GM23338 (cell line): ENCODE data around the gene RIPPLY1. TPM values are rescaled to one million over a fixed set of nuclear protein-coding genes. Genes with fewer than 3 reads are reported as not detected.

ENCODE experiments used
- ATAC-seq: fragments of 200-7000 bp; cut with Tn5 transposase; 3 replicates; pipeline ENCODE4 v1.9.1; 2020
- DNase-seq: peaks from one replicate; pipeline ENCODE4 v3.0.0-alpha.2; 2015; ENCODE audit warnings: low spot score
- H2AFZ ChIP-seq: fragments of 200-600 bp; sonication (generic); 2 replicates; pipeline ENCODE4 v1.8.0; 2016; ENCODE audit warnings: antibody characterized with exemption, mild to moderate bottlenecking, moderate library complexity
- H3F3A ChIP-seq: fragments of 200-600 bp; sonication (generic); replicated peaks from 2 replicates; pipeline ENCODE4 v1.8.0; 2017; ENCODE audit warnings: antibody characterized with exemption, mixed run types, low read depth
- H3K27ac ChIP-seq: fragments of 200-600 bp; sonication (generic); 2 replicates; pipeline ENCODE4 v1.6.1; 2016; ENCODE audit warnings: low read depth
- H3K27me3 ChIP-seq: fragments of 200-600 bp; sonication (generic); 2 replicates; pipeline ENCODE4 v1.8.0; 2016; ENCODE audit warnings: mild to moderate bottlenecking, mixed run types, moderate library complexity; ENCODE audit not compliant: insufficient read depth
- H3K36me3 ChIP-seq: fragments of 200-600 bp; sonication (generic); 2 replicates; pipeline ENCODE4 v1.8.0; 2016; ENCODE audit warnings: mild to moderate bottlenecking; ENCODE audit not compliant: insufficient read depth
- H3K4me1 ChIP-seq: fragments of 200-600 bp; sonication (generic); 2 replicates; pipeline ENCODE4 v1.8.0; 2016; ENCODE audit warnings: mild to moderate bottlenecking, moderate library complexity; ENCODE audit not compliant: insufficient read depth
- H3K4me2 ChIP-seq: fragments of 200-600 bp; sonication (generic); 2 replicates; pipeline ENCODE4 v1.7.1; 2017; ENCODE audit warnings: mixed run types
- H3K4me3 ChIP-seq: fragments of 200-600 bp; sonication (generic); 2 replicates; pipeline ENCODE4 v1.6.1; 2016; ENCODE audit warnings: mixed run types
- H3K79me2 ChIP-seq: fragments of 200-600 bp; sonication (generic); replicated peaks from 2 replicates; pipeline ENCODE4 v1.8.0; 2017; ENCODE audit warnings: mild to moderate bottlenecking; ENCODE audit not compliant: insufficient read depth
- H3K9me2 ChIP-seq: fragments of 200-600 bp; sonication (generic); 2 replicates; pipeline ENCODE4 v1.8.0; 2017; ENCODE audit not compliant: insufficient read depth
- H4K20me1 ChIP-seq: fragments of 200-600 bp; sonication (generic); replicated peaks from 2 replicates; pipeline ENCODE4 v1.8.0; 2017; ENCODE audit warnings: mild to moderate bottlenecking; ENCODE audit not compliant: insufficient read depth
- H3K27ac Mint-ChIP-seq: 2 replicates; pipeline ENCODE4 v1.8.0; 2020; ENCODE audit warnings: inconsistent platforms, mild to moderate bottlenecking, moderate library complexity, mixed read lengths
- H3K27me3 Mint-ChIP-seq: 3 replicates; pipeline ENCODE4 v1.8.0; 2022; ENCODE audit warnings: low read depth, mild to moderate bottlenecking, moderate library complexity, mixed read lengths, inconsistent platforms; ENCODE audit not compliant: insufficient read depth, poor library complexity
- H3K36me3 Mint-ChIP-seq: 3 replicates; pipeline ENCODE4 v1.8.0; 2021; ENCODE audit warnings: low read depth, mild to moderate bottlenecking, inconsistent platforms, moderate library complexity, mixed read lengths
- H3K4me1 Mint-ChIP-seq: 3 replicates; pipeline ENCODE4 v1.8.0; 2020; ENCODE audit warnings: mild to moderate bottlenecking, inconsistent platforms, mixed read lengths
- H3K4me3 Mint-ChIP-seq: 3 replicates; pipeline ENCODE4 v1.8.0; 2021; ENCODE audit warnings: moderate library complexity, mild to moderate bottlenecking, inconsistent platforms, mixed read lengths
- H3K9me3 Mint-ChIP-seq: 3 replicates; pipeline ENCODE4 v1.8.0; 2020; ENCODE audit warnings: moderate library complexity, mild to moderate bottlenecking, inconsistent platforms, mixed read lengths
- CREB1 ChIP-seq: fragments of 250-450 bp; sonication (Bioruptor Pico); IDR thresholded peaks from 2 replicates; pipeline ENCODE4 v1.5.0; 2020; ENCODE audit warnings: low read depth, mild to moderate bottlenecking, moderate library complexity
- EZH2 ChIP-seq: fragments of 200-600 bp; sonication (generic); IDR thresholded peaks from one replicate; pipeline ENCODE4 v1.8.0; 2017; ENCODE audit warnings: antibody characterized with exemption, mild to moderate bottlenecking, low read depth; ENCODE audit not compliant: unreplicated experiment
- NANOG ChIP-seq: IDR thresholded peaks from 2 replicates; pipeline ENCODE4 v1.6.1; 2016; ENCODE audit warnings: antibody characterized with exemption, borderline replicate concordance
- POLR2AphosphoS5 ChIP-seq: IDR thresholded peaks from 2 replicates; pipeline ENCODE4 v1.6.1; 2016; ENCODE audit warnings: antibody characterized with exemption, low read depth
- ZNF114 ChIP-seq: fragments of 250-450 bp; sonication (Bioruptor Pico); IDR thresholded peaks from 2 replicates; pipeline ENCODE4 v1.5.0; 2020; ENCODE audit warnings: mild to moderate bottlenecking, moderate library complexity
- ZNF462 ChIP-seq: fragments of 250-450 bp; sonication (Bioruptor Pico); IDR thresholded peaks from 2 replicates; pipeline ENCODE4 v1.5.0; 2020; ENCODE audit warnings: mild to moderate bottlenecking, moderate library complexity
- polyA plus RNA-seq: library from polyadenylated mRNA; unstranded; fragments of >200 nt; fragmentation: Nextera tagmentation; extraction: Ambion mirVana; gene quantifications from 2 replicates; pipeline ENCODE4 v1.2.1, GENCODE V29; 2016
- total RNA-seq: library from RNA; depleted of rRNA; stranded (reverse); fragments of >200 nt; shearing (Covaris generic); gene quantifications from 2 replicates; pipeline ENCODE4 v1.2.3, GENCODE V29; 2014
- TF ChIP-seq, protein P1 (sequence below), 2 experiments: fragments of 200-600 bp in 1 of 2; sonication (generic) in 1 of 2; conservative IDR thresholded peaks; 2 replicates each; pipeline versions ENCODE4 v1.5.1 to v1.6.1; 2016 to 2017; ENCODE audit warnings: antibody characterized with exemption in 2 of 2, low read depth in 2 of 2, mild to moderate bottlenecking in 2 of 2, moderate library complexity in 1 of 2
- TF ChIP-seq, protein P2 (sequence below): IDR thresholded peaks from one replicate; pipeline ENCODE4 v1.6.1; 2018; ENCODE audit warnings: antibody characterized with exemption; ENCODE audit not compliant: unreplicated experiment

RIPPLY1 gene
- total and polyA plus RNA-seq, 2 experiments from 2014 or later = not detected

DNA sequence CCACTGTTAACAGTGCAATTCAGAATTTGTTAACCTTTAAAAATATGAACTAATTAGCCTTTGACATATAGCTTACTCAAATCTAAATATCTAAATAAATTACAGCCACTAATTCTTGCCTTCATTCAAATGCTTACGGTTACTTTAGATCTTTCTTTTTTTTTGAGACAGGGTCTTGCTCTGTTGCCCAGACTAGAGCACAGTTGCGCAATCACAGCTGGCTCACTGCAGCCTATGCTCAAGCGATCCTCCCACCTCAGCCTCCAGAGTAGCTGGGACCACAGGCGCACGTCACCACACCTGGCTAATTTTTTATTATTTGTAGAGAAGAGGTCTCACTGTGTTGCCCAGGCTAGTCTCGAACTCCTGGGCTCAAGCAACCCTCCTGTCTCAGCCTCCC lies 48.1 kb upstream of the RIPPLY1 start:
- H3K9me2 ChIP-seq = no peaks in the 10 kb centered on the region
- no peaks in the 10 kb centered on the region for H3K36me3 ChIP-seq
- H3K27ac ChIP-seq = no peak overlapping the region
- no peak overlapping the region for H3K4me3 Mint-ChIP-seq
- no peak for ATAC-seq
- TF ChIP-seq EZH2 (no peak), POLR2AphosphoS5 (no peak)
- TF ChIP-seq, protein P1, sequence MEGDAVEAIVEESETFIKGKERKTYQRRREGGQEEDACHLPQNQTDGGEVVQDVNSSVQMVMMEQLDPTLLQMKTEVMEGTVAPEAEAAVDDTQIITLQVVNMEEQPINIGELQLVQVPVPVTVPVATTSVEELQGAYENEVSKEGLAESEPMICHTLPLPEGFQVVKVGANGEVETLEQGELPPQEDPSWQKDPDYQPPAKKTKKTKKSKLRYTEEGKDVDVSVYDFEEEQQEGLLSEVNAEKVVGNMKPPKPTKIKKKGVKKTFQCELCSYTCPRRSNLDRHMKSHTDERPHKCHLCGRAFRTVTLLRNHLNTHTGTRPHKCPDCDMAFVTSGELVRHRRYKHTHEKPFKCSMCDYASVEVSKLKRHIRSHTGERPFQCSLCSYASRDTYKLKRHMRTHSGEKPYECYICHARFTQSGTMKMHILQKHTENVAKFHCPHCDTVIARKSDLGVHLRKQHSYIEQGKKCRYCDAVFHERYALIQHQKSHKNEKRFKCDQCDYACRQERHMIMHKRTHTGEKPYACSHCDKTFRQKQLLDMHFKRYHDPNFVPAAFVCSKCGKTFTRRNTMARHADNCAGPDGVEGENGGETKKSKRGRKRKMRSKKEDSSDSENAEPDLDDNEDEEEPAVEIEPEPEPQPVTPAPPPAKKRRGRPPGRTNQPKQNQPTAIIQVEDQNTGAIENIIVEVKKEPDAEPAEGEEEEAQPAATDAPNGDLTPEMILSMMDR (conservative IDR thresholded peaks at IDR 0.05; ENCODE audit: low read depth in 2 of 2) = no peak
- no peak for DNase-seq
- no peaks in the 10 kb centered on the region for H3K27me3 ChIP-seq
- H3K4me1 ChIP-seq = no peaks in the 10 kb centered on the region
- H3K4me2 ChIP-seq = no peak overlapping the region
- H3F3A ChIP-seq = no peaks in the 10 kb centered on the region
- no peak overlapping the region for H3K4me3 ChIP-seq
- H3K27me3 Mint-ChIP-seq = no peaks in the 10 kb centered on the region
- H2AFZ ChIP-seq = no peak overlapping the region
- no peaks in the 10 kb centered on the region for H4K20me1 ChIP-seq
- no peaks in the 10 kb centered on the region for H3K9me3 Mint-ChIP-seq
- H3K4me1 Mint-ChIP-seq = no peaks in the 10 kb centered on the region
- no peaks in the 10 kb centered on the region for H3K36me3 Mint-ChIP-seq
- H3K79me2 ChIP-seq = no peaks in the 10 kb centered on the region
- H3K27ac Mint-ChIP-seq = no peak overlapping the region

- H3K27me3 ChIP-seq = no peaks in the 10 kb centered on the region
- Mint-ChIP-seq H3K27me3 (no peaks in the 10 kb centered on the region), H3K4me1 (no peaks in the 10 kb centered on the region), H3K9me3 (no peaks in the 10 kb centered on the region), H3K36me3 (no peaks in the 10 kb centered on the region), H3K27ac (no peak overlapping the region), H3K4me3 (no peak overlapping the region)
- no peaks in the 10 kb centered on the region for H3K9me2 ChIP-seq
- H3K4me2 ChIP-seq = no peak overlapping the region
- no peak overlapping the region for H3K4me3 ChIP-seq
- H3K79me2 ChIP-seq = no peaks in the 10 kb centered on the region
- H3K27ac ChIP-seq = no peak overlapping the region
- no peak for ATAC-seq
- no peaks in the 10 kb centered on the region for H3F3A ChIP-seq
- no peaks in the 10 kb centered on the region for H4K20me1 ChIP-seq
- no peak for DNase-seq
- no peaks in the 10 kb centered on the region for H3K4me1 ChIP-seq
- no peak overlapping the region for H2AFZ ChIP-seq
- no peaks in the 10 kb centered on the region for H3K36me3 ChIP-seq
- TF ChIP-seq NANOG (no peak), ZNF114 (CRISPR knock-in tag) (no peak), ZNF462 (CRISPR knock-in tag) (no peak), CREB1 (CRISPR knock-in tag) (no peak), EZH2 (no peak)
- TF ChIP-seq, protein P2, sequence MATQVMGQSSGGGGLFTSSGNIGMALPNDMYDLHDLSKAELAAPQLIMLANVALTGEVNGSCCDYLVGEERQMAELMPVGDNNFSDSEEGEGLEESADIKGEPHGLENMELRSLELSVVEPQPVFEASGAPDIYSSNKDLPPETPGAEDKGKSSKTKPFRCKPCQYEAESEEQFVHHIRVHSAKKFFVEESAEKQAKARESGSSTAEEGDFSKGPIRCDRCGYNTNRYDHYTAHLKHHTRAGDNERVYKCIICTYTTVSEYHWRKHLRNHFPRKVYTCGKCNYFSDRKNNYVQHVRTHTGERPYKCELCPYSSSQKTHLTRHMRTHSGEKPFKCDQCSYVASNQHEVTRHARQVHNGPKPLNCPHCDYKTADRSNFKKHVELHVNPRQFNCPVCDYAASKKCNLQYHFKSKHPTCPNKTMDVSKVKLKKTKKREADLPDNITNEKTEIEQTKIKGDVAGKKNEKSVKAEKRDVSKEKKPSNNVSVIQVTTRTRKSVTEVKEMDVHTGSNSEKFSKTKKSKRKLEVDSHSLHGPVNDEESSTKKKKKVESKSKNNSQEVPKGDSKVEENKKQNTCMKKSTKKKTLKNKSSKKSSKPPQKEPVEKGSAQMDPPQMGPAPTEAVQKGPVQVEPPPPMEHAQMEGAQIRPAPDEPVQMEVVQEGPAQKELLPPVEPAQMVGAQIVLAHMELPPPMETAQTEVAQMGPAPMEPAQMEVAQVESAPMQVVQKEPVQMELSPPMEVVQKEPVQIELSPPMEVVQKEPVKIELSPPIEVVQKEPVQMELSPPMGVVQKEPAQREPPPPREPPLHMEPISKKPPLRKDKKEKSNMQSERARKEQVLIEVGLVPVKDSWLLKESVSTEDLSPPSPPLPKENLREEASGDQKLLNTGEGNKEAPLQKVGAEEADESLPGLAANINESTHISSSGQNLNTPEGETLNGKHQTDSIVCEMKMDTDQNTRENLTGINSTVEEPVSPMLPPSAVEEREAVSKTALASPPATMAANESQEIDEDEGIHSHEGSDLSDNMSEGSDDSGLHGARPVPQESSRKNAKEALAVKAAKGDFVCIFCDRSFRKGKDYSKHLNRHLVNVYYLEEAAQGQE = no peak
- TF ChIP-seq, protein P1 (conservative IDR thresholded peaks at IDR 0.05; ENCODE audit: low read depth in 2 of 2) = no peak
Measured at GRCh38 chrX:106950381-106950780, 47.2 kb upstream of the RIPPLY1 start.
